ENCODE data around the gene STAT5A. TPM values are rescaled to one million over a fixed set of nuclear protein-coding genes. Genes with fewer than 3 reads are reported as not detected.

Gene STAT5A
- total RNA-seq, 4 donors from 2014 or later, result 42.4 to 97.0 (median 62.7) TPM

GRCh38 chr17:42282478-42283080 is 5.7 kb upstream of the STAT5A start:
- H3K4me3 ChIP-seq, result no peak overlapping the region
- TF ChIP-seq POLR2AphosphoS5 (IDR thresholded peaks at IDR 0.05), result no peak
- TF ChIP-seq, protein P1, sequence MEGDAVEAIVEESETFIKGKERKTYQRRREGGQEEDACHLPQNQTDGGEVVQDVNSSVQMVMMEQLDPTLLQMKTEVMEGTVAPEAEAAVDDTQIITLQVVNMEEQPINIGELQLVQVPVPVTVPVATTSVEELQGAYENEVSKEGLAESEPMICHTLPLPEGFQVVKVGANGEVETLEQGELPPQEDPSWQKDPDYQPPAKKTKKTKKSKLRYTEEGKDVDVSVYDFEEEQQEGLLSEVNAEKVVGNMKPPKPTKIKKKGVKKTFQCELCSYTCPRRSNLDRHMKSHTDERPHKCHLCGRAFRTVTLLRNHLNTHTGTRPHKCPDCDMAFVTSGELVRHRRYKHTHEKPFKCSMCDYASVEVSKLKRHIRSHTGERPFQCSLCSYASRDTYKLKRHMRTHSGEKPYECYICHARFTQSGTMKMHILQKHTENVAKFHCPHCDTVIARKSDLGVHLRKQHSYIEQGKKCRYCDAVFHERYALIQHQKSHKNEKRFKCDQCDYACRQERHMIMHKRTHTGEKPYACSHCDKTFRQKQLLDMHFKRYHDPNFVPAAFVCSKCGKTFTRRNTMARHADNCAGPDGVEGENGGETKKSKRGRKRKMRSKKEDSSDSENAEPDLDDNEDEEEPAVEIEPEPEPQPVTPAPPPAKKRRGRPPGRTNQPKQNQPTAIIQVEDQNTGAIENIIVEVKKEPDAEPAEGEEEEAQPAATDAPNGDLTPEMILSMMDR (IDR thresholded peaks at IDR 0.05), result no peak
- TF ChIP-seq EP300 (IDR thresholded peaks at IDR 0.05), result no peak
- no peak for TF ChIP-seq POLR2A (IDR thresholded peaks at IDR 0.05; ENCODE audit: low read depth)
- 91% methylated on average over 6 of the region's 6 CpGs for WGBS
- no peak overlapping the region for H3K27ac ChIP-seq (replicated peaks in 1 of 4)
- intact Hi-C loops (cut with DNase I), result no loop called here
- no peaks in the 10 kb centered on the region for H3K9me3 ChIP-seq
- no peaks in the 10 kb centered on the region for H3K36me3 ChIP-seq
- no peaks in the 10 kb centered on the region for H3K27me3 ChIP-seq
- peak; percentile 81 for DNase-seq (ENCODE audit: extremely low spot score)
- peaks cover 14 to 26% (median 25%) of the 10 kb centered on the region in 4 donors for H3K4me1 ChIP-seq

GRCh38 chr17:42283241-42284023 is 4.9 kb upstream of the STAT5A start:
- intact Hi-C loops (cut with DNase I), result no loop called here
- H3K4me1 ChIP-seq, result peaks cover 17 to 30% (median 29%) of the 10 kb centered on the region in 4 donors
- DNase-seq (ENCODE audit: extremely low spot score), result peak; percentile 60
- no peak for TF ChIP-seq POLR2A (IDR thresholded peaks at IDR 0.05; ENCODE audit: low read depth)
- TF ChIP-seq POLR2AphosphoS5 (IDR thresholded peaks at IDR 0.05), result no peak
- TF ChIP-seq, protein P1 (IDR thresholded peaks at IDR 0.05), result no peak
- no peak for TF ChIP-seq EP300 (IDR thresholded peaks at IDR 0.05)
- no peaks in the 10 kb centered on the region for H3K36me3 ChIP-seq
- no peak overlapping the region for H3K27ac ChIP-seq (replicated peaks in 1 of 4)
- H3K4me3 ChIP-seq, result no peak overlapping the region
- 76% methylated on average over 7 of the region's 7 CpGs for WGBS
- H3K27me3 ChIP-seq, result no peaks in the 10 kb centered on the region
- H3K9me3 ChIP-seq, result no peaks in the 10 kb centered on the region

DNA sequence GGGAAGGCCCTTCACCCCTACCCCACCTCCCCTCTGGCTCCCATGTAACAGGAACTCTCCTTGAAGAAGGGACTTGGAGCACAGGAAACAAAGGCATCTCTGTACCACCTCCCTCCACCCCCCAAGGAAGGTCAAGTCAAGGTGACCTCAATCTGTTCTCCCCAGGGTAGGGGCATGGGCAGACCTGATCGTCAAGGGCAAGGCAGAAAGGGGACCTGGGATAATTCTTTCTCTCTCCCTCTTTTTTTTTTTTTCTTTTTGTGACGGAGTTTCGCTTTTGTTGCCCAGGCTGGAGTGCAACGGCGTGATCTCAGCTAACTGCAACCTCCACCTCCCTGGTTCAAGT is 4.3 kb upstream of the STAT5A start:
- TF ChIP-seq POLR2AphosphoS5 (IDR thresholded peaks at IDR 0.05) (no peak), EP300 (IDR thresholded peaks at IDR 0.05) (no peak), POLR2A (IDR thresholded peaks at IDR 0.05; ENCODE audit: low read depth) (no peak)
- TF ChIP-seq, protein P1 (IDR thresholded peaks at IDR 0.05), result no peak

DNA sequence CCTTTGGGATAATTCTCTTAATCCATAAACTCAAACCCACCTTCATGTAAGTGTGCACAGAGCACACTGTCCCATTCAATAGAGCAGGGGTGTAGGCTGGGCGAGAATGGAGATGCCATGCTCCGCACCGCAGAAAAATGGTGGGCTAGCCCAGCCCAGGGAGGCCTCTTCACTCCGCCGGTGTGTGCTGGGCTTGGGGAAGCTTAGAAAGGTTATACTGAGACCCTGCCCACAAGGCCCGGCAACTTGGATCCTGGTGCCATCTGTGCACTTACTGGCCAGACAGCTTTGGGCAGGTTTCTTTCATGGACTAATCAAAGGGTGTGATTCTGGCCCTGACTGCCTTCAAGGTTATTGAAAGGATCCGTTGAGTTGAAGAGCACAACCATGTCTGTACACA is 3.7 kb upstream of the STAT5A start:
- Histone ChIP-seq H3K27me3 (no peaks in the 10 kb centered on the region), H3K9me3 (no peaks in the 10 kb centered on the region), H3K36me3 (no peaks in the 10 kb centered on the region), H3K4me1 (peaks cover 29 to 41% (median 40%) of the 10 kb centered on the region in 4 donors), H3K4me3 (no peak overlapping the region), H3K27ac (replicated peaks in 1 of 4) (no peak overlapping the region)
- intact Hi-C loops (cut with DNase I), result no loop called here
- TF ChIP-seq, protein P1 (IDR thresholded peaks at IDR 0.05), result no peak
- no peak for TF ChIP-seq EP300 (IDR thresholded peaks at IDR 0.05)
- no peak for TF ChIP-seq POLR2AphosphoS5 (IDR thresholded peaks at IDR 0.05)
- no peak for TF ChIP-seq POLR2A (IDR thresholded peaks at IDR 0.05; ENCODE audit: low read depth)
- WGBS, result 89% methylated on average over 7 of the region's 7 CpGs
- peak; percentile 24 for DNase-seq (ENCODE audit: extremely low spot score)

More for the DNA sequence above, 4.3 kb upstream of the STAT5A start:
- Histone ChIP-seq H3K27me3 (no peaks in the 10 kb centered on the region), H3K4me3 (no peak overlapping the region), H3K27ac (replicated peaks in 1 of 4) (no peak overlapping the region), H3K4me1 (peaks cover 23 to 36% (median 34%) of the 10 kb centered on the region in 4 donors), H3K9me3 (no peaks in the 10 kb centered on the region), H3K36me3 (no peaks in the 10 kb centered on the region)
- 94% methylated on average over 5 of the region's 5 CpGs for WGBS
- intact Hi-C loops (cut with DNase I), result no loop called here
- DNase-seq (ENCODE audit: extremely low spot score), result peak; percentile 55

All from esophagus muscularis mucosa (tissue), 4 donors.